Activated CD4-positive, alpha-beta T cell treated with anti-CD3 and anti-CD28 coated beads, Interleukin-2, Interleukin-4, amounts not matched to agents 100 ng/mL and 50 ng/mL, durations not matched to agents 16 hours and 8 hours (primary cell): Measurements from ENCODE around the gene LAMA4.

Source experiments
- DNase-seq: peaks from one replicate; pipeline ENCODE4 v3.0.0-alpha.2; 2020; ENCODE audit warnings: low spot score

Gene LAMA4

DNA sequence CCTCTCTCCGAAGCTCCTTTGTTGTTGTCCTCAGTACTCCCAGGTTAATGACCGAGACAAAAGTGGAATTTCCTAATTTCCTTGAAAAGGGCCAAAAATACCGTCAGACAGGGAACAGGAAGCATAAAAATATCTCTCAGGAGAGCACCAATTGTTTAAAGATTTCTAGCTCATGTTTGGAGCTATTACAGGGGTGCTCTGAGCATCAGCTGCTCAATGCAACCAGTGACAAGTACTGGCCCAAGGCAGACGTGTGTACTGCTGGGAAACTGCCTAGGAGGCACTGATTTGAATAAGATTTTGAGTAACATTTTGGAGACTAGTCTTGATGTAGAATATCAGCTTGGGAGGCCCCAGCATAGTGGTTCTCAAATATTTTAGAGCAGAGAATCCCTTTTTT is 17.3 kb downstream of the LAMA4 start:
- no peak for DNase-seq

DNA sequence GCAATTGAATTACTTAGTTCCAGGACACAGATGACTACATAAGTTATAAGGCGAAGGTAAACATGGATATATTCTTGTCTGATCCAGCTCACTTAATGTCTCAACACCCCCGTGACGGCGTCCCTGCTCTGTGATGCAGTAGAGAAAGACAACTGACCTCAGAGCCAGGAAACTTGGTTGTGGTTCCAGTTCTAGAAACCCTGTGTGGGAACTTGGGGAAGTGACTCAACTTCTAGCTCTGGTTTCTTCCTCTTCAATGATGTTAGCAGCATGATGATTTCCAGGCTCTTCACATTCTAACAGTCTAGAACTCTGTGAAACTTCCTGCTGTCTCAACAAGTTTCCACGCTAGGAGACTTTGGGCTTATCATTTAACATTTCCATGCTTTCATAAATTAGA is 18.4 kb downstream of the LAMA4 start:
- peak; percentile 55 for DNase-seq

DNA sequence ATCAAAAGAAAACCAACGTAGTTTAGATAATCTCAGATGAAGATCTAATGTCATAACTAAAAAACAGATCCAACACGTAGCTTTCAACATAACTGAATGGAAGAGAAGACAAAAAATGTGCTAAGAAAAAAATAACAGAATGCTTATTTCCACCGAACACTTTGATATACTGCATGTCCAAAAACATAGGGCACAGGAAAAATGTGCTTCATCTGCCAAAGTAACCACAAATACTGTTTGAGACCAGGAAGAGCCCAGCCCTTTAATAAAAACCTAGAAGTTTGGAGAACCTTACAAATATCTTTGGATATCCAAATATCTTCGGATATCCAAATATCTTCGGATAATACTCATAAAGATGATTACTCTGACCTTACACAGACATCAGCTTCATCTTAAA is 19.8 kb downstream of the LAMA4 start:
- DNase-seq = no peak

DNA sequence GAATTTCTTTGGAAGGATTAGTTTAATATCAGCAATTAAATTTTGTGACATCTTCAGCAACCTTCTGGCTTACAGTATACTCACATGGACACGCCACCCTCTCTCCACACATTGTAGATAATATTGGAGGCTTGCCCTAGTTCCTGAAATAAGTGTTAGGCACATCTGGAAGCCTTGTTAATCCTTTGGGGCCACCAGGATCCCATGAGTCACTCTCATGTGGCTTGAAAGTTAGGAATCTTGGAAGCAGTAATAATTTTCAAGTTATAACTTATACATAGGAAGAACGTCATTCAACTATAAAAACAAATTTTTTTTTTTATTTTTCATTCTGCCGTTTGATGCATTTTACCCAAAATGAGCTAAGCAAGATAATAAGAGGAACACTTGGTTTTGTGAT is 20.5 kb downstream of the LAMA4 start:
- DNase-seq = no peak

DNA sequence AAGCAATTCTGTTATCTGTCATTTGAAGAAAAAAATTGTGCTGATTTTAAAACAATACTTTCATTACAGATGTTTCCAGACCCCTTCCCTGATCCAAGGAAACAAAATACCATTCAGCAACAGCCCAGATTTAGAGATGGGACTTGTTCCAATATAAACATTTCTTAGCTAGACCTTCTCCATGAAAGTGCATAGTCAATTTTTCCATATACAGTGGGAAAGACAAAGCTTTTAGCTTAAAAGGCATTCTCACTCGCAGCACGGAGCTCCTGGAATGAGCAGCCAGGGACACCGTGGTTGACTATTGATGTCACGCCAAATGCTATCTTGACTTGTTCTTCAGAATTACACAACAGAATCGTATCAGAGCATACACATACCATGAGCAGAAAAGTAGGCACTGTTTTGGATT is 21.5 kb downstream of the LAMA4 start:
- DNase-seq = no peak

DNA sequence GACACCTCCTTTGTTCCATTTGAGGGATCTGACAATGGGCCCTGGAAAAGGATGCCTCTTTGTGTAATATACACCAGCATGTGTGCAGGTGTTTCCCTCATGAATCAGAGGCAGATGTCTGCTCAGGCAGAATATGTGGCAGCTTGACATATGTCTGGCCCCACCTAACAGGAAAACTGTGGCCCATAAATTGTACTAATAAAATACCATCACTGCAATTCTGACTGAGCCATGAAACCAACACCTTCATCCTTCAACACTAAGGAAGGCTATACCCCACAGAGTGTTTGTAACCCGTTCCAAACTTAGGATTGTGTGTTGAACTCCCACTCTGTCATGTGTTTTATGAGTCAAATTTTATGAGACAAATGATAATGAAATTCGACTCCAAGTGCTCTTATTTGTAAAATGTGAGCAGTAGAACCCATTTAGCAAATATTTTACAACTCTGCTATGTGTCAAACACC is 22.7 kb downstream of the LAMA4 start:
- DNase-seq = no peak

DNA sequence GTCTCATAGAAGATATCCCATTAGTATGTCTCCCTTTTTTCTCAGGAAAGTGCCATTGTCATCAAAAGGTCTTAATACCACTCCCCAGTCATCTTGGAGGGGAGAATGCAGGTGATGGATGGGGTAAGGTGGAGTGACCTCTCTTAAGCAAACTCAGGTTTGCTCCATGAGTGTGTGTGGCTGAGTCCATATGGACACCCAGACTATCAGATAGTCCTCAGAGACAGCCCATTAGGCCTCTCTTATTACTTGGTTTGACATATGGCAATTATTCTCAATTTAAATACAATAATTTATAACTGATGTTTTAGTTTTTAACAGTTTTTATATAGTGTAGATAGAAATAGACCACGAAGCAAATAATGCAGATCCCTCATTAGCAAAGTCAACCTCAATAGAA is 23.2 kb downstream of the LAMA4 start:
- no peak for DNase-seq

DNA sequence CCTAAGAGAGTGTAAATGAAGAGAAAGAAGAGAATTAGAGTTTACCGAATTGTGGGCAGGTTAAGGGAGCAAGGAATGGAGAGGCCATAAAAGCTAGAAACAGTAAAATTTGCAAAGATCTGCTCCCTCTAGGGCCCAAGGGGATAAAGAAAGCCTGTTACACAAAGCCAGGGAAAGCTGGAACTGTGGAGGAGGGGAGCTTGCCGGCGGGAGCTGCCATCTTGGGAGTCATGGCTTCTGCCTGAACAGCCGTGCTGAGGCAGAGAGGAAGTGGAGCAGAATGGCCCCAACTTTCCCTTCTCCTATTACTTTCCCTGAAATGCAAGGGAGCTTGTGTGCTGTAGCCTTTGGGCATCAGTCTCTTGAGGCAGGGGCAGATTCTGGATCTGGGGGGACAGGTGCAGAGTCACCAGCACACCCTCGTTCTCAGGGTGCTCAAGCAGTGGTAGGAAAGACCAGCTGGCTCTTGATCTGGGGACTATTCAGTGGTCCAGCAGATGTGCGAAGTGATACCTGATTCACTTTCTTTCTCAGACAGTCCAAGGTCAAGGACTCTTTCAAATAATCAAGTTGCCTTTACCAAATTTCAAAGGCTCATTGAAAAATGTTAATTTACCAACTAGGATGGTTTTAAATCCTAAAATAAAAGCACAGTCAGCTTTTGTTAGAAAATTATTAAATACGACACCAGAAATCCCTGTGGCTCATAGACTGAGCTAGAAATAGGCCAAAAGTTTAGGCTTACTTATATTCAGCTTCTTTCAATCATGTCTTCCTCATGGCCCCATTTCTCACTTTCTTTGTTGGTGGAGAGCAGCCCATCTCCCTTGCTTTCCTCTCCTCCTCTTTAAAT is 25.7 kb downstream of the LAMA4 start:
- no peak for DNase-seq

DNA sequence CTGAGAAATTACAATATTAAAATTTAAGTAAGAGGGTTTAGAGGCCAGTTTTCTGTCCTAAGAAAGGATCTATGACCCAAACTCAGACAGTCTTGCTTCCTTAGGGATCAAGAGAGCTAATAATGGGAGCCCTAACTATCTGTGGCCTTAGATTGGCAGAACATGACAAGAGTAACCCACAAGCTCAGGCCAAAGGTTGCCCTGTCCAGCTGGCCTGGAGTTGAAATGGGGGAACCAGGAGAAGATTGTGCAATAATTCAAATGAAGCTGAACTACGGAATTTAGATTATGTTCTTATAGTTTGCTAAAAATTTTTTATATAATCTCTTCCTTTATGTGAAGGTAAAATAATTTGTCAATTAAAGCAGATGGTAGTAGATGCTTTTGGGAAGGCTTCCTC is 26.4 kb downstream of the LAMA4 start:
- DNase-seq = no peak

DNA sequence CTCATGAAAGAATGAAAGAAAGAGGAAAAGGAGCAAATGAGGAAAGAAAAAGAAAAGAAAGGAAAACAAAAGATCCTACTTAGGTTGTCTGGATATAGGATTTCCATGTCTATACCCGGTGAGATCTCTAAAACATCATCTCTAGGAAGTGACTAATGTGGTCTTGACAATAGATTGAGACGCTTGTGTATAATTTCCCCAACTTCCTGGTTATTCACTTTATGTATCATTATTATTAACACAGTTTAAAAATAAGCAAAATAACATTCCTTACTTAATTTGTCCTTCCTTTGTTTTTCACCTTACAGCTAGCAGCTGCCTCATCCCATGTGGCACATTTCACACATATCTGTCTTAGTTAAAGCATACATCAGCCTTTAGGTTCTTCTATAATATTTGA is 27.0 kb downstream of the LAMA4 start:
- DNase-seq = no peak

DNA sequence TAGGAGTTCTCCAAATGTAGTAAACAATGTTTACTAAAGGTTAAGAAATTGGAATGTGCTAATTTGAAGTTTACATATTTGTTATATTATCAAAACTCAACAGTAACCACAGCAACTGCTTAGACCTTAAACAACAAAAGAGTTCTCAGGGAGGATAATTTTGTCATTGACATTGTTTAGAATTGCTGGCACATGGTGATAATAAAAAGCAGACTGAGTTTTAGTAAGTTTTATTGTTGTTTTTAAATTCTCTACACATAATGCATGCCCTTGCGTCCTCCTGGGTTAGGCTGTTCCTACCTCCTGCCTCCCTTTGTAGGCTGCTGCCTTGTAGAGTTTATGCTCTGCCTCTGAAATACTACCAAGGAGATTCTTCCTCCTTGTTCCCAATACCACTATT is 28.7 kb downstream of the LAMA4 start:
- no peak for DNase-seq

DNA sequence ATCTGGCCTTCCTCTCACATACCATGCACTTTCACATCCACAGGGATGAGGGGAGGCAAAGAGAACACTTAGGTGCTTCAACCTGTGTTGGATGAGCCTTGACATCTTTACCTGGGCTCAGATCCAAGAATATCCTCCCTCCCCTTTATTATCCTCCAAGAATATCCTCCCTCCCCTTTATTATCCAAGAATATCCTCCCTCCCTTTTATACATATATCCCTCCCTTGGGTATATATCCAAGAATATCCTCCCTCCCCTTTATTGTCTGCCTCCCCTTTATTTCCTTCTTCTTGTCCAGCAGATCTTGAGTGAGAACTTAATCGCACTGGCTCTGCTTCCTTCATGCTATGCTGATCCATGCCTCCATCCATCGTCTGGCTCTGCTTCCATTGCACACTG is 30.3 kb downstream of the LAMA4 start:
- DNase-seq = no peak

DNA sequence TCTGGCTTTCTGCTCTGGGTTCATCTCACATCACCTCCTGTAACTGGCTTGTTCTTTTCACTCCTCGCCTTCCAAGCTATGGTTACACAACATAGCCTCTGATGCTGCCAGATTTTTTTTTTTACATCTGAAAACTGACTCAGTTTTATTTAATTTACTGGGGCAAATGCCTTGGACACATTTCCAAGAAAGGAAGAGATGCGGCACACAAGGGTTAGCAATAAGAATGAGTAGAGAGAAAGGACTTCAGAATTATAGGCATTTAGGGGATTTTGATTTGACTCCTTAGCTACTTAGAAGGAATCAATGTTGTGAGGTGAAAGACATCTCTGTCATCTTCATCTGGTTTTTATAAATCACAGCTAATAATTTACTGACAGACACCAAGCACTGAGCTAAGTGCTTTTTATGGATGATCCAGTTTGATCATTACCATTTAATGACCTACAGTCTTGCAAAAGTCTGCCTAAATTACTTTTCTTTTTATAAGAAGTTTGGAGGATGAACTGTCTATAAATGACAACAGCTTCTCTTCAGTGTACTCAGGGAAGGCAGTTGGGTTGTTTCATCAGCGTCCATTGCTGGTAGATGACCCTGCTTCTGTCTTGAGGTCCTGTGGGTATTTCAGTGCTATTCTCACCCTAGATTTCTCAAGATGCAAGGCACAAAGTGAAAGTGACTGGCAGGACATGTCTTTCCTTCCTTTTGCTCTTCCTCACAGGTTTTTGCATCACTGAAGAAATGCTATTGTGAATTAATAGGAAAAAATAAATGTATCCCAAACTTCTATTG is 31.1 kb downstream of the LAMA4 start:
- no peak for DNase-seq

DNA sequence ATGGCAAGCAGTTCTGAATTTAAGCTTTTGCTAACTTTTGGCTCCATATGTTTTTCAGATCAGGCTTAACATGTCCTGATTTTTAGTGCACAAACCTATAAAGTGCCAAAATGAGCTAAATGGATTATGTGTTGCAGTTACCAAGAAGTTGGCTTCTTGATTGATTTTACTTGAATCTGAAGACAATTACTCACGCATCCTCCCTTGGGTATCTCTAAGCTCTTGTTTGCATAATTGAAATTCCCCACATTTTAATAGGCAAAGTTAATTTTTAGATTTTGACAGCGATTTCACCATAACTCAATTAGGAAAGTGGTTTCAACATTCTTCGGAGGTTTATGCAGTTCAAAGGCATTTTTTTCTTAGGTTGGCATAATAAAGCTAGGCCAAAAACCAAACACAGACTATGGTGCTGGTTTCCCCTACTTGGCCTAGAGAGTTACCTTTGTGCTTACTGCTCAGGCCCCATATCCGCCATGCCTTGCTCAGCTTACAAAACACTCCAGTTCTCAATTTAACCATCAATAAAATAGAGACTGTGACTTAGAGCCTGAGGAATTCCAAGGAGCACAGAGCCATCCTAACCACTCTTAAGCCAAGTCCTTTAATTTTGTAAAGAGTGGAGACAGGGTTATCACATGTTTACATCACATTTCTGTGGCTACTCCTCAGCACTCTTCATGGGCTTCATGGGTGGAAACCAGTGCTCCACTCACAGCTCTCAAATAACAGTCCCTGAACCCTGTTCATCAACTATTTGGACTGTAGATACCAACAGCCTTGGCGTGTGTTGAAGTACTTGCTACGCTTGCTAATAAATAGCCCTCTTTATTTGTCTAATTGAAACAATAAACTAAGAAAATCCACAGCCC is 32.1 kb downstream of the LAMA4 start:
- no peak for DNase-seq

DNA sequence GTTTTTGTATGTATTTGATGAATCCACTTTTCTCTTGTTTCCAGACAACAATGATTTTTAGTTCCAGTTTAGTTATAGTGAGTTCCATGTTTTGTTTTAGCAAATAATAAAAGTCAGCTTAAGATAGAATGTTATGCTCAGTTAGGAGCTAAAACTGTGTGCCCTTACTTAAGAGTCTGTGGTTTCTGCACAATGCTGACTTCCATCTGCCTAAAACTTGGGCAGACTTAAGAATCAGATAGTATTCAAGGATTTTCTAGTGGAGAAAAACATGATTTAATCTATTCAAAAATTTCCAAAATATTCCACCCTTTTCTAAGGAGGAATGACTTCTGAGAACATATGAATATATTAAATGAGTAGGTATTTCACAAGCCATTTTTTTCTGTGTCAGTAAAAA is 32.8 kb downstream of the LAMA4 start:
- no peak for DNase-seq

DNA sequence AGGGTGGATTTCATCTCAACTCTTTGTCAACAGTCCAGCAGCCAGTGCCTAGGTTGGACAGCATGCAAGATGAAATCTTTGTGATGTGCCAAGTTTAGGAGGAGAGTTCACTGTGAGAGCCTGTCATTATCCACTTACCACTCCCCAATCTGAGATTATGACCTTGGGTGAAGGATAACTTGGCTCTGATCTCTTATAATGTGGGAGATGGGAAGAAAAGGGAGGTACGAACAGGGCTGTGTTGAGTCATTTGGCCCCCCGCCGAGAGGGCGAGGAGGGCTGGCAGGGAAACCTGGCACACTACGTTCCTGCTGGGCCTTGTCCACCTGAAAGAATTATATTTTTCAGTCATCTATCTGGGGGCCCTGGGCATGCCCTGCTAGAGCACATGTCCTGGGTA is 35.8 kb downstream of the LAMA4 start:
- no peak for DNase-seq

DNA sequence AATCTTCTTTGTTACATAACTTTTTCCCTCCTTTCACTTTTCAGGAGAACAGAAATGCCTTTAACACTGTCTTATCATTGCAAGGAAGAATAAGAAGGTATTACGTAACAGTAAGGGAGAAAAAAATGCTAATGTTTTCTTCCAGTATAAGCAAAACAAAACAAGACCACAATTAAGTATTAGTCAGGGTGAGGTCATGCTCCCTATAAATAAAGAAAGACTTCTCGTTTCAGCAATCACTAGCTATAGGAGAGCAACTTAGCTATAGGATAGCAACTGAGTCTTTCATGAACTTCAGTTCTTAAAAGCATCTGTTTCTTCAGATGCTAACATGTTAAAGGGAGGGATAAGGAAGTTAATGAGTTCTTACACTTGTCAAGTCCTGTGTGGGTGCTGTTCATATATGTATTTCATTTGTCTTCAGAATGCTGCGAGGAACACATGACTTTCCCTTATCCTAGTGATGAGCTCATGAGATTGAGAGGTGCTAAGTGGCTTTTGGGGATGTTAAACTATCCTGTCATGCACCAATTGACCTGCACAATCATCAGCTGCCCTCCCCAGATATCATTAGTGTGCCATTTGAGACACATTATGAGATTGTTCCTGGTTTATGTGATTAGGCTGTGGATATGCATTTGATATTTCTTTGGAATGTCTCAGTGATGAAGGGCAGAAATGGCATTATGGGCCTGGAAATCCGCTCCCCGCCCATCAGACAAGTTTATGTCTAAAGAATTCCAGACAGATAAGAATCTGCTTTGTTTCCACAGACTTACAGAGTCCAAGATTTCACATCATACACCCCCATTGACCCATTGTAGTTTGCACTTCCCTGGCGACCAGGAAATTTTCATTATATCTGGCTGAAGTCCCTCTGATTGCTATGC is 37.5 kb downstream of the LAMA4 start:
- no peak for DNase-seq

DNA sequence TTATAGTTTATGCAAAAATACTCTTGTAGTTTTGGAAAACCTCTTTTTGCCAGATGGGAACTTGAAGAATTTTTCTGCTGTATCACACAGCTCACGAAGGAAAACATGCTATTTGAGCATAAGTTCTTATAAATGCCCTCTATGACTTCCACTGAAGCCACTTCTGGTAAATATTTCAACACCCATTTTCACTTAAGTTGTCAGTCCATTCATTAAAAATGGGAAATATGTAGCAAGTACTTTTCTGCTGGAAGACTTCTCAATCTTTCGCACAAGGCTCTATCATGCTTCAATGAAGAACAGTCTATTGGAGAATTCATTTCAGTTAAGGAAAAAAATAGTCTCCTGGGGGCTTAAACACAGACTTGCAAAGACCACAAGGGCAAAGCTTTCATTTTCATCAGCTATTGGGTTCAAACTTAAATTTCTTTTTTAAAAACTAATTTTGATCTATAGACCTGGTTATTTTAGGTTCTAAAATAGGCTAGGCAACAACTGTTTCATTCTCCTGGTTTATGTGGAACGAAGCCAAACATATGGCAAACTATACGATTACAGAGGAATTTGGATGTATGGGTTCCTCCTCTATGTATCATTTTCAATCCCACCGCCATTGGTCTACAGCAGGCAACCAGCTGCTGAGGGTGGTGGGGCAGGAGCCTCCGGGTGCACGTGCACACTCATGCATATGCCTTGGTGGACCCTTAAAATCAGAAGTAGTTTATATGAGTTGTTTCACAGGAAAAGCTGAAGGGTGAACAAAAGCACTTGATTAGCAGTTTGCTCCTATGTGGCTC is 38.7 kb downstream of the LAMA4 start:
- DNase-seq = no peak

DNA sequence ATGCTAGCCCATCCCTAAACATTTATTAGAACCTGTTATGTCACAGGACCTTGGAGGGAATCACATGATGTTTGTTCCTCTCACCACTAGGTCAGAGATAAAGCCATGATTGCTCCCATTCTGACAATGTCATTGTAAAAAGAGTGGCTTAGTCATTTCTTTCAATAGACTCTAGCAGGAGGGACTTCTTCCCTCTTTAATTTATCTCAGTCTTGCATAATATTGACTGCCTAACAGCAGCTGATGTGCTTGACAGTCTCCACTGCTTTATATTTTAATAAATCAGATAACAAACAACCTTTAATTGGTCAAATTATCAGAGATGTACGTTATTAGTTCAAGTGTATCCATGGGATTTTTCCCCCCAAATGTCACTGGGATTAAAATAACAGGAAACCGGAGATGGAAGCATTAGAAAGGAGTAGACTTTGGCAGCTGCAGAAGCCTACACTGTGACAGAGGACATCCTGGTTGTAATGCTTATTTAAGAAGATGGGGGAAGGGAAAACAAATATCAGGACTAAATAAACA is 39.6 kb downstream of the LAMA4 start:
- no peak for DNase-seq

DNA sequence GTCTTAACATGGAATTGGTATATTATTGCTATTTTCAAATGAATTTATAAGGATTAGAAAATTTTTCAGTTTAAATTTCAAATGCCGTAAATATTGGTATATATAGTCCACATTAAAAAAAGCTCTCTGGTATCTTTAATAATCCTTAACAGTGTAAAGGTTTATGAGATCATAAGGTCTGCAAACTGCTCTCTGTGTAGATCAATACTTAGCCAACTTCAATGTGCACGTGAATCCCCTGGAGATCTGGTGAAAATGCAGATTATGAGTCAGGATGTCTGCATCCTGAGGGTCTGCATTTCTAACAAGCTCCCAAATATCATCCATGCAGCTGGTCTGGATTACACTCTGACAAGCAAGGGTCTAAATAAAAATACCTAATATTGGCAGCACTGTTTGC is 43.5 kb downstream of the LAMA4 start:
- no peak for DNase-seq
